ENCODE data around the gene TSPAN5.

Gene TSPAN5

GRCh38 chr4:98468709-98469108, 189.7 kb downstream of the TSPAN5 start:
- H3K4ac ChIP-seq (ENCODE audit: low read length): no peak overlapping the region
- no peak overlapping the region for H3K4me2 ChIP-seq (ENCODE audit: insufficient read depth, low read length, poor library complexity, severe bottlenecking)
- no peak overlapping the region for H4K8ac ChIP-seq (ENCODE audit: low read depth, low read length)
- H4K91ac ChIP-seq (ENCODE audit: low read depth, low read length, poor library complexity): no peak overlapping the region
- H3K9ac ChIP-seq (ENCODE audit: low read depth, low read length, poor library complexity): no peak overlapping the region
- peak overlapping the region; percentile 20 for H2AFZ ChIP-seq (ENCODE audit: low read length)
- H2BK120ac ChIP-seq (ENCODE audit: low read depth, low read length): no peak overlapping the region
- H3K36me3 ChIP-seq (replicated peaks in 1 of 2; ENCODE audit: control insufficient read depth in 2 of 2, insufficient read depth in 2 of 2, low read length in 2 of 2): peaks cover 4 to 15% of the 10 kb centered on the region in 2 donors
- H3K14ac ChIP-seq (ENCODE audit: low read length): no peak overlapping the region
- no peak overlapping the region for H2BK5ac ChIP-seq (ENCODE audit: low read length)
- no peak overlapping the region for H2BK12ac ChIP-seq (ENCODE audit: low read length)
- H3K27ac ChIP-seq (replicated peaks; ENCODE audit: low read length): peak overlapping the region; percentile 19
- no peaks in the 10 kb centered on the region for H3K9me3 ChIP-seq (replicated peaks in 1 of 2; ENCODE audit: control insufficient read depth in 2 of 2, insufficient read depth in 1 of 2, low read depth in 1 of 2, low read length in 2 of 2)
- H2AK5ac ChIP-seq (ENCODE audit: low read depth, low read length): no peak overlapping the region
- H3K79me1 ChIP-seq (ENCODE audit: low read depth, low read length): no peaks in the 10 kb centered on the region
- no peak overlapping the region for H2BK15ac ChIP-seq (ENCODE audit: low read length)
- no peaks in the 10 kb centered on the region for H3K27me3 ChIP-seq (ENCODE audit: control insufficient read depth in 3 of 3, insufficient read depth in 3 of 3, low read depth in 1 of 3, low read length in 3 of 3)
- H3K23ac ChIP-seq (ENCODE audit: low read depth, low read length, poor library complexity): no peak overlapping the region
- H3K18ac ChIP-seq (ENCODE audit: low read length): no peak overlapping the region
- no peak for DNase-seq (ENCODE audit: low spot score)
- peaks cover 2 to 5% of the 10 kb centered on the region in 2 donors for H3K4me1 ChIP-seq (ENCODE audit: control insufficient read depth in 2 of 2, insufficient read depth in 1 of 2, low read depth in 1 of 2, low read length in 2 of 2)
- WGBS, 2 donors (ENCODE audit: extremely low coverage in 2 of 2, insufficient read length in 2 of 2, insufficient replicate concordance in 1 of 2): no CpG with 5 or more reads among the region's 6 CpGs
- no peak overlapping the region for H3K4me3 ChIP-seq (ENCODE audit: low read length in 2 of 2)

- no peak overlapping the region for H3K27ac ChIP-seq (replicated peaks; ENCODE audit: low read length)
- no CpG with 5 or more reads among the region's 20 CpGs for WGBS, 2 donors (ENCODE audit: extremely low coverage in 2 of 2, insufficient read length in 2 of 2, insufficient replicate concordance in 1 of 2)
Observed at GRCh38 chr4:98467627-98468072, 190.8 kb downstream of the TSPAN5 start.

GRCh38 chr4:98466868-98467599, 191.4 kb downstream of the TSPAN5 start:
- Histone ChIP-seq H2AK5ac (ENCODE audit: low read depth, low read length) (no peak overlapping the region), H3K4me2 (ENCODE audit: insufficient read depth, low read length, poor library complexity, severe bottlenecking) (no peak overlapping the region), H3K4ac (ENCODE audit: low read length) (no peak overlapping the region), H3K27me3 (ENCODE audit: control insufficient read depth in 3 of 3, insufficient read depth in 3 of 3, low read depth in 1 of 3, low read length in 3 of 3) (no peaks in the 10 kb centered on the region), H3K4me1 (ENCODE audit: control insufficient read depth in 2 of 2, insufficient read depth in 1 of 2, low read depth in 1 of 2, low read length in 2 of 2) (peaks cover 2 to 5% of the 10 kb centered on the region in 2 donors), H3K4me3 (ENCODE audit: low read length in 2 of 2) (no peak overlapping the region), H3K9me3 (replicated peaks in 1 of 2; ENCODE audit: control insufficient read depth in 2 of 2, insufficient read depth in 1 of 2, low read depth in 1 of 2, low read length in 2 of 2) (no peaks in the 10 kb centered on the region), H2BK120ac (ENCODE audit: low read depth, low read length) (no peak overlapping the region), H2BK12ac (ENCODE audit: low read length) (no peak overlapping the region), H2AFZ (ENCODE audit: low read length) (peak overlapping the region; percentile 57), H3K36me3 (replicated peaks in 1 of 2; ENCODE audit: control insufficient read depth in 2 of 2, insufficient read depth in 2 of 2, low read length in 2 of 2) (peaks cover 4 to 6% of the 10 kb centered on the region in 2 donors), H3K27ac (replicated peaks; ENCODE audit: low read length) (no peak overlapping the region), H4K91ac (ENCODE audit: low read depth, low read length, poor library complexity) (no peak overlapping the region), H3K14ac (ENCODE audit: low read length) (no peak overlapping the region), H2BK15ac (ENCODE audit: low read length) (no peak overlapping the region), H3K79me1 (ENCODE audit: low read depth, low read length) (no peaks in the 10 kb centered on the region), H2BK5ac (ENCODE audit: low read length) (no peak overlapping the region), H4K8ac (ENCODE audit: low read depth, low read length) (no peak overlapping the region), H3K9ac (ENCODE audit: low read depth, low read length, poor library complexity) (no peak overlapping the region), H3K23ac (ENCODE audit: low read depth, low read length, poor library complexity) (no peak overlapping the region), H3K18ac (ENCODE audit: low read length) (peak overlapping the region; percentile 56)
- WGBS, 2 donors (ENCODE audit: extremely low coverage in 2 of 2, insufficient read length in 2 of 2, insufficient replicate concordance in 1 of 2): no CpG with 5 or more reads among the region's 8 CpGs
- DNase-seq (ENCODE audit: low spot score): no peak

More at GRCh38 chr4:98467627-98468072, 190.8 kb downstream of the TSPAN5 start:
- H4K8ac ChIP-seq (ENCODE audit: low read depth, low read length): no peak overlapping the region
- H2AK5ac ChIP-seq (ENCODE audit: low read depth, low read length): no peak overlapping the region
- H3K4me2 ChIP-seq (ENCODE audit: insufficient read depth, low read length, poor library complexity, severe bottlenecking): peak overlapping the region; percentile 51
- no peak overlapping the region for H3K14ac ChIP-seq (ENCODE audit: low read length)
- peak overlapping the region; percentile 57 for H2AFZ ChIP-seq (ENCODE audit: low read length)
- H3K9me3 ChIP-seq (replicated peaks in 1 of 2; ENCODE audit: control insufficient read depth in 2 of 2, insufficient read depth in 1 of 2, low read depth in 1 of 2, low read length in 2 of 2): no peaks in the 10 kb centered on the region
- peak; percentile 69 for DNase-seq (ENCODE audit: low spot score)
- no peak overlapping the region for H3K4ac ChIP-seq (ENCODE audit: low read length)
- H3K4me3 ChIP-seq (ENCODE audit: low read length in 2 of 2): peak overlapping the region in 1 of 2 donors; percentile 23
- peaks cover 2 to 5% of the 10 kb centered on the region in 2 donors for H3K4me1 ChIP-seq (ENCODE audit: control insufficient read depth in 2 of 2, insufficient read depth in 1 of 2, low read depth in 1 of 2, low read length in 2 of 2)
- H2BK120ac ChIP-seq (ENCODE audit: low read depth, low read length): no peak overlapping the region
- no peaks in the 10 kb centered on the region for H3K27me3 ChIP-seq (ENCODE audit: control insufficient read depth in 3 of 3, insufficient read depth in 3 of 3, low read depth in 1 of 3, low read length in 3 of 3)
- no peak overlapping the region for H2BK12ac ChIP-seq (ENCODE audit: low read length)
- no peaks in the 10 kb centered on the region for H3K79me1 ChIP-seq (ENCODE audit: low read depth, low read length)
- peak overlapping the region; percentile 9 for H3K9ac ChIP-seq (ENCODE audit: low read depth, low read length, poor library complexity)
- H3K18ac ChIP-seq (ENCODE audit: low read length): no peak overlapping the region
- H3K23ac ChIP-seq (ENCODE audit: low read depth, low read length, poor library complexity): no peak overlapping the region
- H4K91ac ChIP-seq (ENCODE audit: low read depth, low read length, poor library complexity): no peak overlapping the region
- no peak overlapping the region for H2BK5ac ChIP-seq (ENCODE audit: low read length)
- H2BK15ac ChIP-seq (ENCODE audit: low read length): no peak overlapping the region
- H3K36me3 ChIP-seq (replicated peaks in 1 of 2; ENCODE audit: control insufficient read depth in 2 of 2, insufficient read depth in 2 of 2, low read length in 2 of 2): peaks cover 4 to 11% of the 10 kb centered on the region in 2 donors

GRCh38 chr4:98462487-98462886, 195.9 kb downstream of the TSPAN5 start:
- Histone ChIP-seq H3K14ac (ENCODE audit: low read length) (no peak overlapping the region), H3K4me2 (ENCODE audit: insufficient read depth, low read length, poor library complexity, severe bottlenecking) (no peak overlapping the region), H3K4me1 (ENCODE audit: control insufficient read depth in 2 of 2, insufficient read depth in 1 of 2, low read depth in 1 of 2, low read length in 2 of 2) (no peaks in the 10 kb centered on the region), H2BK12ac (ENCODE audit: low read length) (no peak overlapping the region), H3K4me3 (ENCODE audit: low read length in 2 of 2) (no peak overlapping the region), H3K9me3 (replicated peaks in 1 of 2; ENCODE audit: control insufficient read depth in 2 of 2, insufficient read depth in 1 of 2, low read depth in 1 of 2, low read length in 2 of 2) (no peaks in the 10 kb centered on the region), H3K36me3 (replicated peaks in 1 of 2; ENCODE audit: control insufficient read depth in 2 of 2, insufficient read depth in 2 of 2, low read length in 2 of 2) (no peaks in the 10 kb centered on the region), H3K79me1 (ENCODE audit: low read depth, low read length) (no peaks in the 10 kb centered on the region), H2BK120ac (ENCODE audit: low read depth, low read length) (no peak overlapping the region), H2AK5ac (ENCODE audit: low read depth, low read length) (no peak overlapping the region), H2BK15ac (ENCODE audit: low read length) (no peak overlapping the region), H3K27ac (replicated peaks; ENCODE audit: low read length) (no peak overlapping the region), H2AFZ (ENCODE audit: low read length) (no peak overlapping the region), H3K18ac (ENCODE audit: low read length) (no peak overlapping the region), H3K23ac (ENCODE audit: low read depth, low read length, poor library complexity) (no peak overlapping the region), H3K9ac (ENCODE audit: low read depth, low read length, poor library complexity) (no peak overlapping the region), H3K4ac (ENCODE audit: low read length) (no peak overlapping the region), H4K91ac (ENCODE audit: low read depth, low read length, poor library complexity) (no peak overlapping the region), H4K8ac (ENCODE audit: low read depth, low read length) (no peak overlapping the region), H3K27me3 (ENCODE audit: control insufficient read depth in 3 of 3, insufficient read depth in 3 of 3, low read depth in 1 of 3, low read length in 3 of 3) (no peaks in the 10 kb centered on the region), H2BK5ac (ENCODE audit: low read length) (no peak overlapping the region)
- DNase-seq (ENCODE audit: low spot score): no peak
